Mucosa of stomach (tissue), 1 donor: ENCODE measurements around the gene FXYD5.

Experiments
- H3K27me3 ChIP-seq: one replicate; pipeline ENCODE4 v1.7.0; 2013; ENCODE audit warnings: mild to moderate bottlenecking, low read length; ENCODE audit not compliant: control insufficient read depth, insufficient read depth
- H3K36me3 ChIP-seq: one replicate; pipeline ENCODE4 v1.7.0; 2013; ENCODE audit warnings: low read length; ENCODE audit not compliant: control insufficient read depth, insufficient read depth
- H3K4me1 ChIP-seq: one replicate; pipeline ENCODE4 v1.7.0; 2013; ENCODE audit warnings: mild to moderate bottlenecking, low read length; ENCODE audit not compliant: control insufficient read depth, insufficient read depth
- H3K4me3 ChIP-seq: one replicate; pipeline ENCODE4 v1.7.0; 2013; ENCODE audit warnings: low read length
- H3K9ac ChIP-seq: one replicate; pipeline ENCODE4 v1.7.0; 2013; ENCODE audit warnings: mild to moderate bottlenecking, low read length, moderate library complexity
- H3K9me3 ChIP-seq: one replicate; pipeline ENCODE4 v1.7.0; 2013; ENCODE audit warnings: mild to moderate bottlenecking, low read length, moderate library complexity; ENCODE audit not compliant: control insufficient read depth
- donor health status: Pancreatic carcinoma.

Gene FXYD5

DNA sequence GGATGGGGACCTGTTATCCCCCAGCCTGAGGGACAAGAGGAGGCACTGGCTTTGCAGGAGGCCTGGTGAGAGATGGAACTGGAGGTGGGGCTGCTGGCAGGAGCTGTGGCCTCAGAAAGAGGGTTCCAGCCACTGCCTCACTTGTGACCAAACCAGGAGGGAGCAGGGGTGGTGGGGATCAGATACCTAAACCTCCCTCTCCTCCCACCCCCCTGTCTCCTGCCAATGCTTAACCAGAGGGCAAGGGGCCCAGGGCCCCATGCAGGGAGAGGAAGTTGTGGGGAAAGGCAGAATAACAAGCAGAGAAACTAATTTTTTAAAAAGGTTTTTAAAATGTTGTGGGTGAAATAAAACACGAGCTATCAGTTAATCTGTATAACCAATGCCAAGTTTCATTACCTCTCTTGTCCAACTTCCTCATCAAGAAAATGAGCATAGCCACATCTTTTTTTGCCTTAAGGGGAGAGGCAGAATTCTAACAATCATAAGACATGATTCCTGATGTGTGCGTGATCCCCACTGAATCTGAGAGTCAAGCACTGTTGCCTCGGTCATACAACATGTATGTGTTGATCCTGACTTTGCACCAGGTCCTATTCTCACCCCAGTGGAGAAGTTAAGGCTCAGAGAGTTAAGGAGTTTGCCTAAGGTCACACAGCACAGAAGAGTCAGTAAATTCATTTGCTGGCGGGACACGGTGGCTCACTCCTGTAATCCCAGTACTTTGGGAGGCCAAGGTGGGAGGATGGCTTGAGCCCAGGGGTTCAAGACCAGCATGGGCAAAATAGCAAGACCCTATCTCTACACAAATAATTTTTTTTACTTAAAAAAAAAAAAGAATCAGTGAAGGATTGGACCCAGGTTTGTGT lies 12.9 kb downstream of the FXYD5 start:
- peaks cover 5% of the 10 kb centered on the region for H3K4me1 ChIP-seq
- no peaks in the 10 kb centered on the region for H3K9me3 ChIP-seq
- H3K27me3 ChIP-seq = no peaks in the 10 kb centered on the region
- H3K9ac ChIP-seq = no peak overlapping the region
- peaks cover under 1% of the 10 kb centered on the region for H3K36me3 ChIP-seq
- no peak overlapping the region for H3K4me3 ChIP-seq

DNA sequence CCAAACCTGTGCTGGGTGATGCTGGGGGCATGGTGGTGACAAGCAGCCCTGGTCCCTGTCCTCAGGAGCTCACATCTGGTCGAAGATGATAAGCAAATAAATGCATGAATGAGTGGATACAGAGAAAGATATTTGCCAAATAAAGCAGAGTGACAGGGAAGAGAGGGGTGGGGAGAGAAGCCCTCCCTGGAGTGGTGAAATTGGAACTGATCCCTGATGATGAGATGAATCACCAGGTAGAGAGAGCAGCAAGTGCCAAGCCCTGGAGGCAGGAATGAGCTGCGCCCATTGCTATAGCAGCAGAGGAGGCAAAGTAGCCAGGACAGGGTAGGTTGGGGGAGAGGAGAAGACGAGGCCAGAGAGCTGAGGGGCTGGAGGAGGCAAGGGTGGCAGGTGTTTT lies 13.7 kb downstream of the FXYD5 start:
- H3K36me3 ChIP-seq = no peaks in the 10 kb centered on the region
- no peaks in the 10 kb centered on the region for H3K27me3 ChIP-seq
- no peak overlapping the region for H3K9ac ChIP-seq
- H3K4me3 ChIP-seq = no peak overlapping the region
- H3K4me1 ChIP-seq = peaks cover 11% of the 10 kb centered on the region
- no peaks in the 10 kb centered on the region for H3K9me3 ChIP-seq

DNA sequence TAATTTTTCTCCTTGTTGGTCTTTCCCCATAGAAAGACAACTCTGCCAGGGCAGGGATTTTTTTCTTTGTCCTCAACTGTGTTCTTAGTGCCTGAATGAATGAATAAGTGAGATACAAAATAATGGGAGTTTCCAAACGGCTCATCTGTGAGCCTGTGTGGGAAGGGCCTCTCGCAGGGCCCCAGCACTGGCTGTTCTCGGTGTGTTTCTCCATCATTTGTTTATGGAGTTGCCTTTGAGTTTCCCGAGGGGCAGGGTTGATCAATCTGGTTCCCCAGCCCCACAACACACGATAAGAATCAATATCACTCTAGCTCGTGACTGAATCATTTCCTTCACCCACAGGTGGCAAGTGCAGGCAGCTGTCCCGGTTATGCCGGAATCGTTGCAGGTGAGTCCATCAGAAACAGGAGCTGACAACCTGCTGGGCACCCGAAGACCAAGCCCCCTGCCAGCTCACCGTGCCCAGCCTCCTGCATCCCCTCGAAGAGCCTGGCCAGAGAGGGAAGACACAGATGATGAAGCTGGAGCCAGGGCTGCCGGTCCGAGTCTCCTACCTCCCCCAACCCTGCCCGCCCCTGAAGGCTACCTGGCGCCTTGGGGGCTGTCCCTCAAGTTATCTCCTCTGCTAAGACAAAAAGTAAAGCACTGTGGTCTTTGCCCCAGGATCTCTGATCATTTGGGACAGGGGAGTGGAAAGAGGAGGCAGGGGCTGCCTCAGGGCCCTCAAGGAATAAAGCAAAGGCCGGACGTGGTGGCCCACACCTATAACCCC lies 14.9 kb downstream of the FXYD5 start:
- no peaks in the 10 kb centered on the region for H3K36me3 ChIP-seq

DNA sequence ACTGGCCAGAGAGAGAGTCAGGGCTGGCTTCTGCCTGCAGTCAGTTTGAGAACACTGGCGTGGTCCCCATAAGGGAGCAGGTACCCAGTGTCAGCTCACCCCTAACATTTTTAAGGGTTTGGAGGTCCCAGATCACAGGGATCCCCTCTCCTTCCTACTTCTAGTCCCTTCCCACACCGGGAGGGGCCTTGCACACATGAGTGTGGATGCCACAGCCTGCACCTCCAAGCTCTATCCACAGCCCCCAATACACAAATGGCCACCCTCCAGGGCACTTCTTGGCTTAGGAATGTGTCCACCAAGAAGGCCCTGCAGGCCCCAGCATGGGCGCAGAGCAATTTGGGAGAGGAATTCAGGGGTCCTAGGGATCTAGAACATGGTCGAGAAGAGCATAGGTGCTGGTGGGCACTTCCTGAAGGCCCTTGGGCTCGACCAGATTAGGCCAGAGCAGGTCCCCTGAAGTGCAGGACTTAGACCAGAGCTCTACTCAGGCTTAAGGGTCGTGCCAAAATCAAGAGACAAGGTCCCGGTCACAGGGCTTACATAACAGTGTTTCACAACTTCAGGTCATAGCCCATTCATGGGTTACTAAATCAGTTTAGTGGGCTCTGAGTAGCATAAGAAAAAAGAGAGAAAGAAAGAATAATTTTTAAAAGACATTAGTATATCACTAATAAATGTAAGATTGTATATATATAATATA lies 16.0 kb downstream of the FXYD5 start:
- H3K36me3 ChIP-seq = no peaks in the 10 kb centered on the region
- H3K9ac ChIP-seq = no peak overlapping the region
- peaks cover 12% of the 10 kb centered on the region for H3K4me1 ChIP-seq

More for the DNA sequence above, 14.9 kb downstream of the FXYD5 start:
- peaks cover 12% of the 10 kb centered on the region for H3K4me1 ChIP-seq
- H3K9ac ChIP-seq = no peak overlapping the region
- no peaks in the 10 kb centered on the region for H3K9me3 ChIP-seq
- no peaks in the 10 kb centered on the region for H3K27me3 ChIP-seq
- H3K4me3 ChIP-seq = no peak overlapping the region

DNA sequence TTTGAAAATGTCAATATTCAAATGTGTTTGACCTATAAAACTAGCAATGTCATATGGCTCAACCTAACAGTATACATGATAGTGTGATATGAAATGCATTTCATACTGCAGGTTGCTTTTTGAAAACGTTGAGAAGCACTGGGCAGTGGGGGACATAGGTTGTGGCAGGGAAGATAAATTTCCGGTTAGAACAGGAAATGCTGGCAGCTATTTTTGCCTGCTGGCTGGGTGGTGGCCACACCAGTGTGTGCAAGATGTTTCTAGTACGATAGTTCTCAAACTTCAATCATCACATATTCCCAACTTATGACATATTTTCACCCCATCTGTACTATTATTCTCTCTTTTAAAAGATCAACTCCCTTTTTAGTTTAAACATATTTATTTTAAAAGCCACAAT lies 17.2 kb downstream of the FXYD5 start:
- Histone ChIP-seq H3K4me1 (peaks cover 19% of the 10 kb centered on the region), H3K27me3 (no peaks in the 10 kb centered on the region), H3K36me3 (no peaks in the 10 kb centered on the region), H3K9ac (no peak overlapping the region), H3K4me3 (no peak overlapping the region), H3K9me3 (no peaks in the 10 kb centered on the region)

More for the DNA sequence above, 16.0 kb downstream of the FXYD5 start:
- Histone ChIP-seq H3K4me3 (no peak overlapping the region), H3K9me3 (no peaks in the 10 kb centered on the region), H3K27me3 (no peaks in the 10 kb centered on the region)

DNA sequence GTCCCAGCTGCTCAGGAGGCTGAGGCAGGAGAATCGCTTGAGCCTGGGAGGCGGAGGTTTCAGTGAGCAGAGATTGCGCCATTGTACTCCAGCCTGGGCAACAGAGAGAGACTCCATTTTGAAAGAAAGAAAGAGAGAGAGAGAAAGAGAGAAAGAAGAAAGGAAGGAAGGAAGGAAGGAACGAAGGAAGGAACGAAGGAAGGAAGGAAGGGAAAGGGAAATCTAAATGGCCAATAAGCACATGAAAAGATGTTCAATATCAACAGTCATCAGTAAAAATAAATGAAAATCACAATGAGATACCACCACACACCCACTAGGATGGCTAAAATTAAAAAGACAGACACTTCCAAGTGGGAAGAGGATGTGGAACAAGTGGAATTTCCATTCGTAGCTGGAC lies 19.7 kb downstream of the FXYD5 start:
- Histone ChIP-seq H3K27me3 (no peaks in the 10 kb centered on the region), H3K4me3 (no peak overlapping the region), H3K4me1 (peaks cover 19% of the 10 kb centered on the region), H3K9me3 (no peaks in the 10 kb centered on the region), H3K36me3 (no peaks in the 10 kb centered on the region), H3K9ac (no peak overlapping the region)

DNA sequence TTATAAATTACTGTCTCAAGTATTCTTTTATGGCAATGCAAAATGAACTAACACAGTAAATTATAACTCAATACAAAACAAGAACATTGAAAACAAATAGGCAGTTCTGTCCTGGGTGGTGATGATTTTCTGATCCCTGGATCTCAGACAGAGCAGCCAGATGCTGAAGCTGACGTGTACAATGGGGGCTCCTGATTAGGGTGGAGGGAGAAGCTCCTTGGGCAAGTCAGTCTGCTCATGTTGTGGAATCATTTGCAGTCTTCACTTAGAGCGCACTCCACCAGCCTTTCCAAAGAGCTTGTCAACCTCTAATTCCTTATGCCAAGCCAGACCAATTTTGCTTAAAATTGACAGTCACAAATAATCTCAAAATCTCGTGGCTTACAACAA lies 21.6 kb downstream of the FXYD5 start:
- Histone ChIP-seq H3K4me3 (no peak overlapping the region), H3K36me3 (no peaks in the 10 kb centered on the region), H3K4me1 (peaks cover 19% of the 10 kb centered on the region), H3K9me3 (no peaks in the 10 kb centered on the region), H3K9ac (no peak overlapping the region), H3K27me3 (no peaks in the 10 kb centered on the region)

DNA sequence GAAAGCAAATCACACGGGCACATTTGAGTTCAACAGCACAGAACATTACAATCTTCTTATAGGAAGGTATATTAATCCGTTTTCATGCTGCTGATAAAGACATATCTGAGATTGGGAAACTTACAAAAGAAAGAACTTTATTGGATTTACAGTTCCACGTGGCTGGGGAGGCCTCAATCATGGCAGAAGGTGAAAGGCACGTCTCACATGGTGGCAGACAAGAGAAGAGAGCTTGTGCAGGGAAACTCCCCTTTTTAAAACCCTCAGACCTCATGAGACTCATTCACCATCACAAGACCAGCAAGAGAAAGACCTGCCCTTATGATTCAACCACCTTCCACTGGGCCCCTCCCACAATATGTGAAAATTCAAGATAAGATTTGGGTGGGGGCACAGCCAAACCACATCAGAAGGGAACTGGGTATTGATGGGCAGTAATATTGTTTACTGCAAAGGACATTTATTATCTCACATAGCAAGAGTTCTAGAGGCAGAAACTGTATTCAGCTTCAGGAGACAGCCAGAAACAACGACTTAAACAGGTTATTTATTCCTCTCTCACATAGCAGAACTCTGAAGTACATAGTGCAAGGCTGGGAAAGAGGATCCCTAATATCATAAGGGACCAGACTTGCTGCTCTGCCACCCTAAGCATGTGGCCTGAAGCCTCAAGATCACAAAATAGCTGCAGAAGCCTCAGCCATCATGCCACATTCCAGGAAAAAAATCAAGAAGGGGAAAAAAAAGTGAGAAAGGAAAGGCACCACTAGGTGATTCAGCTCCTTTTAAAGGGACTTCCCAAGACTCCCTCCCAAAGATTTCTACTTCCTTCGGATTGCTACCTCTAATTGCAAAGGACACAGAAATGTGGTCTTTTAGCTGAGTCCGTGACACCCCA lies 23.1 kb downstream of the FXYD5 start:
- peaks cover 13% of the 10 kb centered on the region for H3K4me1 ChIP-seq
- no peak overlapping the region for H3K4me3 ChIP-seq
- H3K36me3 ChIP-seq = no peaks in the 10 kb centered on the region
- H3K27me3 ChIP-seq = no peaks in the 10 kb centered on the region
- no peaks in the 10 kb centered on the region for H3K9me3 ChIP-seq
- H3K9ac ChIP-seq = no peak overlapping the region

DNA sequence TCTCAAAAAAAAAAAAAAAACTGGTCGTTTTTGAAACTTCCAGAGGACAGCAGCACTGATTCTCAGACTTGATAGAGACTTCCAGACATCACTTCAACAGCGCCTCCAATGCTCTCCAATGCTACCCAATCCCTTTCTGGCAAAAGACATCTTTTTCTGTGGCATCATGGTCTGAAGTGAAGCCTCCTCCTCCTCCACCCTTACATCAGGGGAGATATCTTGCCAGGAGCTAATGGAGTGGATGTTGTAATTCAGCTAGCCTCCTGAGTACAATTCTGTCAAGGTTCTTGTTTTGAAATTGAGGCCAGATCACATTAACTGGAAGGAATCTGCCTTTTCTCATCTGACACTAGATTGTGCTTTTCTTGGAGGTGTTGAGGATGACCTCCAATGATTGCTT lies 24.2 kb downstream of the FXYD5 start:
- Histone ChIP-seq H3K27me3 (no peaks in the 10 kb centered on the region), H3K9ac (no peak overlapping the region), H3K4me1 (peaks cover 7% of the 10 kb centered on the region), H3K4me3 (no peak overlapping the region), H3K9me3 (no peaks in the 10 kb centered on the region), H3K36me3 (no peaks in the 10 kb centered on the region)

DNA sequence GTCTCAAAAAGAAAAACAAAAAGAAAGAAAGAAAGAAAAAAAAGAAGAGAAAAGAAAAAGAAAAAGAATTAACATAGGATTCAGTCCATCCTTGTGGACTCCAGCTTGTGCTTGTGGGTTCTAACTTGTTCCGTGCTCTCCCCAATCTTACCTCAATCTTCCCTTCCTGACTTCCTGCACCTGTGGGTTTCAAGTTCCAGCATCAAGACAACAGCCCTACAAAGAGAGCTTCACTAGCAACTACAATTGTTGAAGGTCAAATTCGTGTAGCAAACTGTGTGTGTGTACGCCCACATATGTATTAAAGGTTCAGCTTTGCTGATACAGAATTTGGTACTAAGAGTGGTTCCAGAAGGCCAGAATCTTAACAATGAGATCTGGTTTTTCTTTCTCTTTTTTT lies 25.3 kb downstream of the FXYD5 start:
- H3K4me3 ChIP-seq = no peak overlapping the region
- H3K9me3 ChIP-seq = no peaks in the 10 kb centered on the region
- H3K27me3 ChIP-seq = no peaks in the 10 kb centered on the region
- no peaks in the 10 kb centered on the region for H3K36me3 ChIP-seq
- peaks cover 7% of the 10 kb centered on the region for H3K4me1 ChIP-seq
- H3K9ac ChIP-seq = no peak overlapping the region

DNA sequence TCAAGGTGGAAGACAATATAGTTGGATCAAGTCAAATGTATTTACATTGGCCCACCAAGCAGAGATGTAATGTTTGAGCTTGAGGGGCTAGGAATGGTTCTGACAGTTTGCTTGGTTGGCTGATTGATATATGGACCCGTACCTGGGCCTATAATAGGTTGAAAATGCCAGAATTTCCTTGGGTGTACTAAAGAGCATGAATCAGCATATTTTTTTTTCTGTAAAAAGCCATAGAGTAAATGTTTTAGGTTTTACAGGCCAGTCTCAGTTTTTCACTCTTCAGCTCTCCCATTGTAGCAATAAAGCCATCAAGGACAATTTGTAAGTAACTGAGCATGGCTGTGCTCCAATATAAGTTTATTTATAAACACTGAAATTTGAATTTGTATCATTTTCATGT lies 26.9 kb downstream of the FXYD5 start:
- Histone ChIP-seq H3K9me3 (no peaks in the 10 kb centered on the region), H3K9ac (no peak overlapping the region), H3K27me3 (no peaks in the 10 kb centered on the region), H3K4me1 (no peaks in the 10 kb centered on the region), H3K36me3 (no peaks in the 10 kb centered on the region), H3K4me3 (no peak overlapping the region)
